ENCODE measurements around the gene ITGB2.
"Not testable (repeated sequence)": the region's sequence is repeated elsewhere in the genome, so short reads cannot be mapped to it uniquely, and the experiment has no call there.

The ITGB2 gene

GRCh38 chr21:44881198-44881872, 39.4 kb downstream of the ITGB2 start:
- no peak for TF ChIP-seq JUND (IDR thresholded peaks at IDR 0.05; ENCODE audit: low read depth)
- in situ Hi-C loops (cut with HindIII; ENCODE audit: low pct_unique_long_range_greater_than_20kb, low sequenced_read_pairs), result no loop called here
- DNase-seq (ENCODE audit: low read depth in 1 of 2, low spot score in 1 of 2), result no peak

DNA sequence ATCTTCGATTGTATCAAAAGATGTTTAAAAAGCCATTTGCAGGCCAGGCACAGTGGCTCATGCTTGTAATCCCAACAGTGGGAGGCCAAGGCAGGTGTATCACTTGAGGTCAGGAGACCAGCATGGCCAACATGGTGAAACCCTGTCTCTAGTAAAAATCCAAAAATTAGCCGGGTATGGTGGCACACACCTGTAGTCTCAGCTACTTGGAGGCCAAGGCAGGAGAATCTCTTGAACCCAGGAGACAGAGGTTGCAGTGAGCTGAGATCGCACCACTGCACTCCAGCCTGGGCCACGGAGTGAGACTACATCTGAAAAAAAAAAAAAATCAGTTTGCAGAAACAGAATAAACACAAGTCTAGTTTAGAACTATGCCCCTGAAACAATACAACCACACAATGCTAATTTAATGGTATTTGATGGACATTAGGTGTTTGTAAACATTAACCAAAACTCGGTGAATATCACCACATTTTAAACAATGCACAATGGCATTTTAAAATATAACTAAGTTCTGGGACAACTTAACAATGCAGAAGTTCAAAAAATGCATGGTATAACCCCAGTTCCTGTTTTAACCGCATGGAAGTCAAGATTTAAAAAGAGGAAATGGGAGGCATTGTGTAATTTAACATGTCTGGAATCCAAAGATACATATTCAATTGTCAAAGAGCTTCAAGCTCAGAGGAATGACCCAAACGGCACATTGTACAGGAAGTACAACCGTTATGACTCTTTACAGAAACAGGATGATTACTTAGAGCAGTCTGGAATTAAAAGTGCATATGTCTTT, 40.1 kb downstream of the ITGB2 start:
- no peak for TF ChIP-seq JUND (IDR thresholded peaks at IDR 0.05; ENCODE audit: low read depth)
- DNase-seq (ENCODE audit: low read depth in 1 of 2, low spot score in 1 of 2), result no peak
- in situ Hi-C loops (cut with HindIII; ENCODE audit: low pct_unique_long_range_greater_than_20kb, low sequenced_read_pairs), result no loop called here

DNA sequence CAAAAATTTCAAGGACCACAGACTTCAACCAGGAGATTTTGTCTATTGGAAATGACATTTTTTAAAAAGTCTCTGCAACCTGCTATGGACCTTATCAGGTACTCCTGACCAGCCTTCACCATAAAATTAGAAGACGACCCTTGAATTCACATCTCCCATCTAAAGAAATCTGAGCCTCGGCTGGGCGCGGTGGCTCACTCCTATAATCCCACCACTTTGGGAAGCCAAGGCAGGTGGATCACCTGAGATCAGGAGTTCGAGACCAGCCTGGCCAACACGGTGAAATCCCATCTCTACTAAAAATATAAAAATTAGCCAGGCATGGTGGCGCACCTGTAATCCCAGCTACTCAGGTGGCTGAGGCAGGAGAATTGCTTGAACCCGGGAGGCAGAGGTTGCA, 41.5 kb downstream of the ITGB2 start:
- DNase-seq (ENCODE audit: low read depth in 1 of 2, low spot score in 1 of 2); in situ Hi-C loops (cut with HindIII; ENCODE audit: low pct_unique_long_range_greater_than_20kb, low sequenced_read_pairs): not testable (repeated sequence)

- TF ChIP-seq JUND (IDR thresholded peaks at IDR 0.05; ENCODE audit: low read depth), result no peak
- in situ Hi-C loops (cut with HindIII; ENCODE audit: low pct_unique_long_range_greater_than_20kb, low sequenced_read_pairs), result no loop called here
- peak in 1 of 2 experiments; percentile 30 for DNase-seq (ENCODE audit: low read depth in 1 of 2, low spot score in 1 of 2)
Observed at GRCh38 chr21:44878053-44878982, 42.4 kb downstream of the ITGB2 start.

GRCh38 chr21:44876849-44877575, 43.7 kb downstream of the ITGB2 start:
- TF ChIP-seq JUND (IDR thresholded peaks at IDR 0.05; ENCODE audit: low read depth), result no peak
- in situ Hi-C loops (cut with HindIII; ENCODE audit: low pct_unique_long_range_greater_than_20kb, low sequenced_read_pairs), result no loop called here
- no peak for DNase-seq (ENCODE audit: low read depth in 1 of 2, low spot score in 1 of 2)

GRCh38 chr21:44875316-44875700, 45.4 kb downstream of the ITGB2 start:
- in situ Hi-C loops (cut with HindIII; ENCODE audit: low pct_unique_long_range_greater_than_20kb, low sequenced_read_pairs), result no loop called here
- DNase-seq (ENCODE audit: low read depth in 1 of 2, low spot score in 1 of 2), result peak; percentile 72 to 88
- no peak for TF ChIP-seq JUND (IDR thresholded peaks at IDR 0.05; ENCODE audit: low read depth)

GRCh38 chr21:44874497-44875315, 46.0 kb downstream of the ITGB2 start:
- peak in 1 of 2 experiments; percentile 71 for DNase-seq (ENCODE audit: low read depth in 1 of 2, low spot score in 1 of 2)

DNA sequence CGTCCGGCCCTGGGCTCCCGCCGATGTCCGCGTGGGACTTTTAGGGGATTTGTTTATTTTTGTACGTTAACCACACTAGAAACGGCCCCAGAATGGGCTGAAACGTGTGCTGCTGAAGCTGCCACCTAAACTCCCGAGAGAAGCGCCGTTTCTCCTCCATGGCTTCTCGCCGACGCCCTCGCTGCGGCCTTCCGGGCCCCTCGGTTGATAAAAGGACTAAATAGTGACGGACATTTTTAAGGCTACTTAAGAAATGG, 46.5 kb downstream of the ITGB2 start:
- in situ Hi-C loops (cut with HindIII; ENCODE audit: low pct_unique_long_range_greater_than_20kb, low sequenced_read_pairs), result no loop called here
- TF ChIP-seq JUND (IDR thresholded peaks at IDR 0.05; ENCODE audit: low read depth), result no peak
- no peak for DNase-seq (ENCODE audit: low read depth in 1 of 2, low spot score in 1 of 2)

More at GRCh38 chr21:44874497-44875315, 46.0 kb downstream of the ITGB2 start:
- in situ Hi-C loops (cut with HindIII; ENCODE audit: low pct_unique_long_range_greater_than_20kb, low sequenced_read_pairs), result no loop called here
- no peak for TF ChIP-seq JUND (IDR thresholded peaks at IDR 0.05; ENCODE audit: low read depth)

GRCh38 chr21:44873356-44874239, 47.1 kb downstream of the ITGB2 start, which contains the start of gene PTTG1IP:
Gene PTTG1IP (minus strand): TSS chr21:44873690. CDS start chr21:44873616, 74 bp downstream.
- DNase-seq (ENCODE audit: low read depth in 1 of 2, low spot score in 1 of 2), result peak; percentile 98
- no peak for TF ChIP-seq JUND (IDR thresholded peaks at IDR 0.05; ENCODE audit: low read depth)
- in situ Hi-C loops (cut with HindIII; ENCODE audit: low pct_unique_long_range_greater_than_20kb, low sequenced_read_pairs), result no loop called here

- in situ Hi-C loops (cut with HindIII; ENCODE audit: low pct_unique_long_range_greater_than_20kb, low sequenced_read_pairs), result no loop called here
Observed at GRCh38 chr21:44872649-44873355, 47.9 kb downstream of the ITGB2 start.

More at GRCh38 chr21:44872649-44873355, 47.9 kb downstream of the ITGB2 start:
- peak in 1 of 2 experiments; percentile 48 for DNase-seq (ENCODE audit: low read depth in 1 of 2, low spot score in 1 of 2)
- no peak for TF ChIP-seq JUND (IDR thresholded peaks at IDR 0.05; ENCODE audit: low read depth)
